GM12892 (cell line): ENCODE results near the gene ATP9B.

Source experiments
- POLR2A ChIP-seq: IDR thresholded peaks from 2 replicates; pipeline ENCODE4 v1.6.1; 2011; ENCODE audit warnings: low read depth, low read length, control low read depth
- POLR2AphosphoS5 ChIP-seq: IDR thresholded peaks from 2 replicates; pipeline ENCODE4 v1.6.1; 2011; ENCODE audit warnings: low read depth, low read length, control low read depth

GRCh38 chr18:79049506-79049905, 19.7 kb upstream of the ATP9B start:
- TF ChIP-seq POLR2A (no peak), POLR2AphosphoS5 (no peak)
